Left ventricle myocardium superior (tissue), 1 donor: ENCODE measurements around the gene SACS. TPM values are rescaled to one million over a fixed set of nuclear protein-coding genes. Genes with fewer than 3 reads are reported as not detected.
"Not testable (repeated sequence)": the region's sequence is repeated elsewhere in the genome, so short reads cannot be mapped to it uniquely, and the experiment has no call there.

Experiments
- ATAC-seq: fragments of 200-7000 bp; cut with Tn5 transposase; one replicate; pipeline ENCODE4 v1.9.1; 2020; ENCODE audit warnings: mild to moderate bottlenecking, moderate library complexity
- DNase-seq: peaks from one replicate; pipeline ENCODE4 v3.0.0-alpha.2; 2020
- intact Hi-C: fragments of 100-400 bp; cut with micrococcal nuclease; formaldehyde crosslinking; loops from one replicate; pipeline ENCODE4 v1.11.0; 2022
- total RNA-seq: library from RNA; stranded (reverse); fragmentation: NEBNext Ultra II Directional; extraction: Animal tissue kit (Norgen Biotek cat#: 25700); gene quantifications from one replicate; pipeline ENCODE4 v1.2.1, GENCODE V29; 2021
- donor health status: DM: no; HTN: yes; CAD: no; lungs with severe emphysema.

SACS gene
- total RNA-seq, 1 donor from 2014 or later, result 7.7 TPM

DNA sequence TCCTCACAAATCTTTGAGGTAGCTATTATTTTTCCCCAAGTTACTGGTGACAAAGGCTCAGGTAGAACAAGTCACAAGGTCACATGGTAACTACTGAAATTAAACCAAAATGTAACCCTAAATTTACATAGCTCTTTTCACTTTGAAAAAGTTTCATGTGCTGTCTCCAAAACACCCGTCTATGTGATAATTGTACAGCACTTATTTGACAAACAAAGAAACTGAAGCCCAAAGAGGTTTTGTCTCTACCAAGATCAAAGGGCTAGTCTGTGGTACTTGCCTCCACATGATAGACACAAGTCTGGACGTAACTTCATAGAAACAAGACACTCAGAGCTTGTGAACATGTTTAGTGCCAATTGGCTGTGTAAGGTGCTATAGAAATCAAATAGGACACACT is 108.3 kb downstream of the SACS start:
- intact Hi-C loops, result no loop called here
- no peak for DNase-seq
- ATAC-seq, result no peak

DNA sequence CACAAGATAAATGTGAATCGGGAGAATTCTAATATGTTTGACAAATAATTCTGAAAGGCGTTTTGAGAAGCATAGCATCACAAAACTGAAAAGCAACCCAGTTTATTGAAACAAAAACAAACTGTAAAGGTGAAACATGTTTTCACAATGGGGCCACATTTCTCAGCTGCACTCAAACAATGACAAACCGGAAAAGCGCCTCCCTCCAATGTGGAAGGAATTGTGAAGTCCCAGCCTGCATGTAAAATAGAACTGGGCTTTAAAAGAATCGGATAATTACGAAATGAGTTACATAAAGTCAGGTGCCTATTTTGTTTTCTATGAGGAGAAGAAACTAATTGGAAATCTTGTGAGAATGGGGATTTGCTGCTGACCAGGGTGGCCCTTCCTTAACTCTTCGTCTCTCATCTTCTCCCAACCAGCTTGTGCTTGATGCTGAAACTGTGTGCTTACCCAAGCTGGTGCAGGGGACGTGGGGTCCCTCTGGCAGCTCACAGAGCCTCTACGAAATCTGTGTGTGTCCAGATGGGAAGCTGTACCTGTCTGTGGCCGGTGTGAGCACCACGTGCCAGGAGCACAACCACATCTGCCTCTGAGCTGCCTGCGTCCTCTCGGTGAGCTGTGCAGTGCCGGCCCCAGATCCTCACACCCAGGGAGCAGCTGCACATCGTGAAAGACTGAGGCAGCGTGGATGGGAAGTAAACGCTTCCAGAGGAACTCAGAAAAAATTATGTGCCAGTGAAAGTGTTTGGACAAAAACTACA is 109.4 kb downstream of the SACS start:
- ATAC-seq, result no peak
- intact Hi-C loops, result no loop called here
- no peak for DNase-seq

DNA sequence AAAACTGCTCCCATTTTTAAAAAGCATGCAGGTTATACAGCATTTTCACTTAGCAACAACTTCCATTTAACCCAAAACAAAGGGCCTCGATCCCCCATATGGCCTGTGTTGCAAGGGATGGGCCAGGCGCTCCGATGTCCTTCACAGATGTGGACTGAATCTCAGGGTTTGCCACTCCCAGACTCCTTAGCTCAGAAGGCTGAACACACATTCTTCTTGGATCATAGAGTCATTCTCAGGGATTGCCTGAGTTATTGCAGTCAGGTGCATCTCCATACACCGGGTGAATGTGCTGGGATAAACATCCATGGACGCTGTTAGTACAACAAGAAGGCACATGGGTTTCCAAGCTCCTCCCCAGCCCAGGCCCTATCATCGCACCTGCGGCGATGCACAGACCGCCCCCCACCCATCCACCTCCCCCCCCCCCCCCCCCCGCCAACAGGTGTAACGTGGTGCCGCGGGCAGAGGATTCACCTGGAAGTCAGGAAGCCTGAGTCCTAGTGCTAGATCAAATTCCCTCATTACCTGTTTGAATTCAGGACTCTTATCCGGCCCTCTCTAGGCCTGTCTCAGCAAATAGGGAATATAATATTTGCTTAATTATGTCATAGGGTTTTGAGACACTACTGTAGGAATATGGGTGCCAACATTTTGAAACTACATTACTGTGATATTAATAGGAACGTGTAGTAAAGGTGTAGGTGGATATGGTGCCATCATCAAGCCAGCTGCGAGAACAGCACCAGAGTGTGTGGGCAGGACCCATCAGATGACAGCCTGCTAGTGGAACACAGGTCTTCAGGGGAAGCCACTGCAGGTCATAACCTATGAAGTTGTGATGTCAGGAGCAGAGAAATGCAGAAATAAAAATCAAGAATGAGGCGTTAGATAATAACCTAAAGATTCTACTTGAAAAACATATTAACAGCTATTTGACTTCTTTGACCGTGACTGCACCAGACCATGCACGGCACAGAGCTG is 110.9 kb downstream of the SACS start:
- ATAC-seq (no peak), DNase-seq (no peak)
- intact Hi-C loops, result no loop called here

DNA sequence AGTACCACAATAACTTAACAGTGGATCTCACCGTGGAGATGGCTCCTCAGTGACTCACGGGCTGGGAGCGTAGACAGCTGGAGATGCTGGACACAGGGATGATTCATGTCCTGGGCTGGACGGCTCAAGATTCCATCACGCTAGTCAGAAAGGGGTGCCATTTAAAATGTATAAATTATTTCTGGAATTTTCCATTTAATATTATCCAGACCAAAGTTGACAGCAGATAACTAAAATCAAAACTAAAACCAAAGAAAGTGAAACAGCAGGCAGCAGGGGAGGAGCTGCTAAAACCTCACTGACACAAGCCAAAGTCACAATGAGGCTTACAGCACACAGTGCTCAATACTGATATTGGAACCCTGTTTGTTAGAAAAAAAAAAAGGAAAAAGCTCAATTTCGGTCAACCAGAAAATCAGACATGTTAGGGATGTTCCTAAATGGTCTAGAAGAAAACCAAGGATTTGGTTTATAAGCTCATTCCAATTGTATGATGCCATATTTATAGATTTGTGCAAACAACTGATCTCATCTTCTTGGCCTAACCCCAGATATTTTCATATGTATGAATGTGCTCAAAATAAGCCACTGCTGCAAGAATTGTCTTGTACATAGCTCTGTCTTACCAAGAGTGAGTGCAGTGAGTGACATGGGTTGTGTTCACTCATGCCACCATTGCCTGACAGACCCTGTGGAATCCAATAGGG is 111.8 kb downstream of the SACS start:
- DNase-seq (peak; percentile 41), ATAC-seq (peak; percentile 83)
- intact Hi-C loops, result no loop called here

DNA sequence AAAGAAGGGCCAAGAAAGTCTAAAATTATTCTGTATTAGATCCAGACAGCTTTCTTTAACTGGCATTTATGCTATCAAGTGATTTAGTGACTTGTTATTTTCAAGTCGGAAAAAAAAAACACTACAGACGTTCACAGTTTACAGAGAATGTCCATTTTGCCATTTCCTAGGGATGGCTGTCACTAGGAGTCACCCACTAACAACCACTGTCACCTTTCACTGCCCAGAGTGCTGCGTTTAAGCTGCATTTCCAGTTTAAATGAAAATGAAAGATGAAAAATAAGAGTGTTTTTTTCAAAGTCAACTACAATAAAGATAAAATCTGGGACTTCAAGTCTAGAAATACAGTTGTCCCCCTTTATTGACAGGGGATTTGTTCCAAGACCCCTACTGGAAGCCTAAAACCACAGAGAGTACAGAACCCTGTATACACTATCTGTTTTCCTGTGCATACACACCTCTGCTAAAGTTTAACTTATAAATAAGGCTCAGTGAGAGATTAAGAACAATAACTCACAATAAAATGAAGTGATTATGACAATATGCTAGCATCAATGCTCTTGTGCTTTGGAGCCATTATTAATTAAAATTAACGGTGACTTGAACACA is 112.5 kb downstream of the SACS start:
- intact Hi-C loops, result no loop called here
- ATAC-seq (peak; percentile 21), DNase-seq (no peak)

DNA sequence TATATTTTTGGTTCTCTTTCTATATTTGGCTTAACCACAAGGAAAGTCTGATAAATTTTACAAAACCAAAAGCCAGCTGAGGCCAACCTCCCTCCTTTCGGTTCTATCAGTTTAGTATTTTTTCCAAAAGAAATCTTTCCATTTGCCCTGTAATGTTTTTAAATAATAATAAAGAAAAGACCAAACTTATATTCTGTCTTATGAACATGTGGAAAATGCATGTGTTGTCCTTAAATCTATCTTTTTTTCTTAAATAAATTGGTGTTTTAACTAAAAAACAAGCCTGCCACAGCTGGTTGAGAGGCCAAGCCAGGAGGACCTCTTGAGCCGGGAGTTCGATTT is 113.6 kb downstream of the SACS start:
- DNase-seq, result no peak
- ATAC-seq, result no peak
- intact Hi-C loops, result no loop called here

DNA sequence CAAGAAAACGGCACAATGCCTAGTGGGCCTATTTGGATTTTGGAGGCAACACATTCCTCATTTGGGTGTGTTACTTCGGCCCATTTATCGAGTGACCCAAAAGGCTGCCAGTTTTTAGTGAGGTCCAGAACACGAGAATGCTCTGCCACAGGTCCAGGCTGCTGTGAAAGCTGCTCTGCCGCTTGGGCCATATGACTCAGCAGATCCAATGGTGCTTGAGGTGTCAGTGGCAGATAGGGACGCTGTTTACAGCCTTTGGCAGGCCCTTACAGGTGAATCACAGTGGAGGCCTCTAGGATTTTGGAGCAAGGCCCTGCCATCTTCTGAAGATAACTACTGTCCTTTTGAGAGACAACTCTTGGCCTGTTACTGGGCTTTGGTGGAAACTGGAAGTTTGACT is 118.7 kb downstream of the SACS start:
- DNase-seq, ATAC-seq, intact Hi-C loops: not testable (repeated sequence)

DNA sequence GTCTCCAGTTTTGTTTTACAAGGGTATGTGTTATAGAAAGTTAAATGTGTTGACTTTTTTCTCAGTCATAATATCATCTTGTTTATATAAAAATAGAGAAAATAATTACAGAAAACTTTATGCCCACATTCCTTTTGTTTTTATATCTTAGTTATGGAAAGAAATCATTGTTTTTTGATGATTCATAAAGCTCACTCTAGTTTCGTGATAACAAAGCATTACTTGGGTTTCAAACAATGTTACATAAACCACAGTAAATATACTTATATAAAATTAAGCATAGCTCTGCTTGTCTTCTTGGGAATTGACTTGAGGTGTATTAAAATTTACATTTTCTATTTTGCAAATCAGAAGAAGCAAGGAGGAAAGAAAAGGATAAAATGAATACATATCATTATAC is 140.9 kb downstream of the SACS start:
- intact Hi-C loops, result no loop called here
- no peak for ATAC-seq
- no peak for DNase-seq

DNA sequence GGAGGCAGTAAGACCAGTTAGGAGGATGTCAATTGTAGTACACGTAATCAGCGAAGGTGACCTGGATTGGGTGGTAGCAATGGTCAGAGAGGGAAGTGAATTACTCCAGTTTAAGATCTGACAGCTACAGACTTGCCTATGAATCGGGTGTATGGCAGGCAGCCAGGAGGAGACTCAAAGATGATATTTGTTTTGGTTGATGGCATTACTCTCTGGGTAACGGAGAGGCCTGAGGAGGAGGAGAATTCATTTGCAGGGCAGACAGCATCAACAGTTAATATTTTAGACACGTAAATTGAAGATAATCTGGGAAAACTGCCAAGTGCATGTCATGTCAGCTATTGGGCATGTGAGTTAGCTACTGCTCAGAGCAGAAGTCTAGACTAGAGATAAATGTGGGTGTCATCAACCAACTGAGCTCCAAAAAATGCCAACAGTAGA is 143.6 kb downstream of the SACS start:
- DNase-seq, result no peak
- intact Hi-C loops, result no loop called here
- peak; percentile 84 for ATAC-seq

DNA sequence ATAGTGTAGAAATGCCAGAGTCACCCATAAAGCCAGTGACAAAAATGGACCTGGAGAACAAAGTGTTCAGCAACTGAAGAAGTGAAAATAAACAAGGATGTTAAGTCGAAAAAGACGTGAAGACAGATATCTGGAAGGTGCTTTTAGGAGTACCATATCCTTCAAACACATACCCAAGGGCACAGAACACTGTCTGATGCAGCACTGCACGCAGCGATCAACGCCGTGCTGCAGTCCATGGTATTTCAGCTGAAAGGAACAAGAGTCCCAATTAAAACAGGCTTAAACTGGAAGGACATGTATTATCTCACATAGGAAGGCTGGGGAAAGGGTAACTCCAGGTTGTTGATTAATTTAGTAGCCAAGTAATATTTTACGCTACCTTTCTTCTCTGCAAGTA is 144.5 kb downstream of the SACS start:
- intact Hi-C loops, result no loop called here
- ATAC-seq, result peak; percentile 84
- peak; percentile 36 for DNase-seq

DNA sequence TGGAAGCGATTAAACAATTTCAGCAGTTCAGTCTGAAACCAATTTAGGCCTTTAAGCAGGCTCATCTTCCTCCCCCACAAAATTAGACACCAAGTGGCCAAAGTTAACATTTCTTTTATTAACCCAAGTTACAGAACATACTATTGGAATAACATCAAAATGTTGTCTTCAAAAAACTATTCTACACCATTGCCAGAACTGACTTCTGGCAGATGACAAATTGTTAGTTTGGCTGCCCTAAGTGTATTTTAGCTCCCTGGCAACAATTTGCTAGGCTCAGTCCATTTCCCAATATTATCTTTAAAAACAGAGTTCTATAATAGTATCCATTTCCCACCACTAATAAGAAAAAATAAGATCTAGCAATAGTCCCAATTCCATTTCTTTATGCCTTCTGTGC is 144.9 kb downstream of the SACS start:
- ATAC-seq (peak; percentile 24), DNase-seq (no peak)
- intact Hi-C loops, result no loop called here

DNA sequence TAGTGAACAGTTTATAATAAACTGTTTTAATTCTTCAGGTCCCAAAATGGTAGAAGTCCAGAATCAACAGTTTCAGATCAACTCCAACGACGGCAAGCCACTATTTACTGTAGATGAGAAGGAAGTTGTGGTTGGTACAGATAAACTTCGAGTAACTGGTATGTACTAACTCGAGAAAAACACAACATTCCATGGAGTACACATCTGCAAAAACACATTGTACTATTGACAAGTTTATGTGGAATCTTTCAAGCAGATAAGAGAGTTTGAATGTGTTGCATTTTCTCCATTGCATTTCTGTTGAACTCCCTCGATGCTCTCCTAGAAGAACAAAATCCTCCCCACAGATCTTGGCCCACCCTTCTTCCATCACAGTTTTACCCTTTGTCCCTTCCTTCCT is 154.2 kb downstream of the SACS start:
- DNase-seq (no peak), ATAC-seq (no peak)
- intact Hi-C loops, result no loop called here

Other genes starting within 250 kb of the SACS start
- gene TNFRSF19, start 136.7 kb upstream of the SACS start, total RNA-seq, result 41.6 TPM